H1 (cell line): ENCODE data around the gene CAPN13. TPM values are rescaled to one million over a fixed set of nuclear protein-coding genes. Genes with fewer than 3 reads are reported as not detected.

ENCODE experiments used
- CTCF ChIA-PET: fragments of 300-600 bp; sonication (Branson Sonifier 250); formaldehyde crosslinking; loops from one replicate; lab custom pipeline; 2021; ENCODE audit not compliant: partially characterized antibody; lab: Charles Lee
- POLR2A ChIA-PET: fragments of 300-600 bp; sonication (Branson Sonifier 250); formaldehyde crosslinking; loops from one replicate; lab custom pipeline; 2021; ENCODE audit warnings: inconsistent platforms; ENCODE audit not compliant: partially characterized antibody; lab: Charles Lee
- DNase-seq, 2 experiments: peaks; one replicate each; pipeline versions ENCODE4 v3.0.0 to v3.0.0-alpha.2; 2010 to 2022; ENCODE audit warnings: low spot score in 2 of 2, low read depth in 1 of 2, mixed read lengths in 1 of 2
- FAIRE-seq: peaks from 2 replicates; lab custom pipeline; 2011; peaks lifted over from hg19 to GRCh38; lab: Jason Lieb, UNC
- H2AFZ ChIP-seq: 2 replicates; pipeline ENCODE4 v1.8.1; 2012; ENCODE audit warnings: low read length, inconsistent platforms
- H2AK5ac ChIP-seq: 2 replicates; pipeline ENCODE4 v1.6.1; 2013; ENCODE audit warnings: low read depth, low read length
- H2BK120ac ChIP-seq: replicated peaks from 2 replicates; pipeline ENCODE3; 2013; ENCODE audit warnings: low read depth, low read length, inconsistent platforms
- H2BK12ac ChIP-seq: 2 replicates; pipeline ENCODE4 v1.6.1; 2013; ENCODE audit warnings: low read depth, low read length
- H2BK15ac ChIP-seq: 2 replicates; pipeline ENCODE4 v1.6.1; 2013; ENCODE audit warnings: low read length
- H2BK20ac ChIP-seq: 2 replicates; pipeline ENCODE4 v1.6.1; 2013; ENCODE audit warnings: low read length
- H2BK5ac ChIP-seq: 2 replicates; pipeline ENCODE4 v1.6.1; 2013; ENCODE audit warnings: low read depth, low read length
- H3K14ac ChIP-seq: 2 replicates; pipeline ENCODE4 v1.6.1; 2013; ENCODE audit warnings: inconsistent platforms; ENCODE audit not compliant: insufficient read length
- H3K18ac ChIP-seq: 2 replicates; pipeline ENCODE4 v1.6.1; 2013; ENCODE audit warnings: low read length; ENCODE audit errors: extremely low read depth
- H3K23ac ChIP-seq: 2 replicates; pipeline ENCODE4 v1.6.1; 2013; ENCODE audit warnings: inconsistent platforms; ENCODE audit not compliant: insufficient read length
- H3K23me2 ChIP-seq: 2 replicates; pipeline ENCODE4 v1.6.1; 2013; ENCODE audit warnings: low read depth, low read length
- H3K27ac ChIP-seq: 2 replicates; pipeline ENCODE4 v1.6.1; 2011; ENCODE audit warnings: low read depth, low read length, inconsistent platforms
- H3K27me3 ChIP-seq, 4 experiments: replicated peaks in 1 of 4; 1 replicate in 1 of 4; 2 replicates in 3 of 4; pipeline versions ENCODE4 v1.6.1 to v1.8.1; 2011 to 2013; ENCODE audit warnings: low read length in 3 of 4, mild to moderate bottlenecking in 3 of 4, inconsistent platforms in 2 of 4, mixed read lengths in 2 of 4, moderate library complexity in 1 of 4; ENCODE audit not compliant: control insufficient read depth in 3 of 4, insufficient read depth in 3 of 4; ENCODE audit errors: extremely low read depth in 1 of 4
- H3K36me3 ChIP-seq, 4 experiments: 2 replicates each; pipeline versions ENCODE4 v1.6.1 to v1.8.1; 2011 to 2013; ENCODE audit warnings: mild to moderate bottlenecking in 4 of 4, low read length in 3 of 4, moderate library complexity in 2 of 4, control low read depth in 1 of 4, inconsistent platforms in 1 of 4; ENCODE audit not compliant: insufficient read depth in 4 of 4, control insufficient read depth in 2 of 4
- H3K4ac ChIP-seq: replicated peaks from 2 replicates; pipeline ENCODE3; 2013; ENCODE audit warnings: low read length, low read depth, mixed read lengths, inconsistent platforms; ENCODE audit not compliant: insufficient read length
- H3K4me1 ChIP-seq, 4 experiments: replicated peaks in 1 of 4; 1 replicate in 1 of 4; 2 replicates in 3 of 4; pipeline versions ENCODE4 v1.6.1 to v1.8.1; 2011 to 2013; ENCODE audit warnings: low read length in 3 of 4, inconsistent platforms in 2 of 4, mixed read lengths in 1 of 4; ENCODE audit not compliant: insufficient read depth in 4 of 4, control insufficient read depth in 3 of 4
- H3K4me2 ChIP-seq, 2 experiments: 2 replicates each; pipeline versions ENCODE4 v1.6.1 to v1.8.1; 2011 to 2013; ENCODE audit warnings: low read depth in 2 of 2, low read length in 2 of 2, control low read depth in 1 of 2, inconsistent platforms in 1 of 2, mild to moderate bottlenecking in 1 of 2; ENCODE audit not compliant: insufficient read depth in 1 of 2
- H3K4me3 ChIP-seq, 4 experiments: fragments of 200-600, 300-600 bp in 1 of 4; sonication (generic), shearing (Covaris generic), sonication (Bioruptor Twin) in 1 of 4; 2 replicates each; pipeline versions ENCODE4 v1.5.1 to v1.8.1; 2011 to 2016; ENCODE audit warnings: low read length in 4 of 4, low read depth in 3 of 4, control low read depth in 2 of 4, inconsistent platforms in 2 of 4, mild to moderate bottlenecking in 2 of 4, mixed read lengths in 1 of 4, moderate library complexity in 1 of 4; ENCODE audit not compliant: insufficient read depth in 2 of 4; ENCODE audit errors: extremely low read depth in 1 of 4
- H3K56ac ChIP-seq: replicated peaks from 2 replicates; pipeline ENCODE3; 2013; ENCODE audit warnings: low read depth, mild to moderate bottlenecking, mixed read lengths, low read length, inconsistent platforms; ENCODE audit not compliant: insufficient read length
- H3K79me1 ChIP-seq: 2 replicates; pipeline ENCODE4 v1.6.1; 2013; ENCODE audit warnings: low read depth, low read length, control low read depth
- H3K79me2 ChIP-seq, 2 experiments: 2 replicates each; pipeline versions ENCODE4 v1.6.1 to v1.8.1; 2012 to 2013; ENCODE audit warnings: low read length in 2 of 2, mild to moderate bottlenecking in 2 of 2, inconsistent platforms in 1 of 2; ENCODE audit not compliant: insufficient read depth in 2 of 2, control insufficient read depth in 1 of 2
- H3K9ac ChIP-seq, 4 experiments: replicated peaks in 1 of 4; 1 replicate in 1 of 4; 2 replicates in 3 of 4; pipeline versions ENCODE4 v1.6.1 to v1.8.1; 2011 to 2013; ENCODE audit warnings: low read depth in 3 of 4, low read length in 3 of 4, control low read depth in 2 of 4, mild to moderate bottlenecking in 2 of 4, moderate library complexity in 2 of 4, inconsistent platforms in 1 of 4; ENCODE audit errors: extremely low read depth in 1 of 4
- H3K9me3 ChIP-seq, 2 experiments: 2 replicates each; pipeline versions ENCODE4 v1.6.1 to v1.8.1; 2012 to 2013; ENCODE audit warnings: mild to moderate bottlenecking in 2 of 2, moderate library complexity in 2 of 2, control low read depth in 1 of 2, inconsistent platforms in 1 of 2, low read depth in 1 of 2, low read length in 1 of 2, mixed read lengths in 1 of 2; ENCODE audit not compliant: insufficient read depth in 2 of 2
- H4K20me1 ChIP-seq, 2 experiments: replicated peaks in 1 of 2; 2 replicates each; pipeline versions ENCODE3 to v1.8.1; 2011 to 2013; ENCODE audit warnings: inconsistent platforms in 2 of 2, low read length in 2 of 2, mild to moderate bottlenecking in 1 of 2; ENCODE audit not compliant: insufficient read depth in 2 of 2, control insufficient read depth in 1 of 2
- H4K5ac ChIP-seq: 2 replicates; pipeline ENCODE4 v1.6.1; 2013; ENCODE audit warnings: low read length, low read depth, mixed read lengths, inconsistent platforms; ENCODE audit not compliant: insufficient read length
- H4K8ac ChIP-seq: 2 replicates; pipeline ENCODE4 v1.8.0; 2013; ENCODE audit warnings: mild to moderate bottlenecking, moderate library complexity, low read length, inconsistent platforms; ENCODE audit not compliant: insufficient read depth; ENCODE audit errors: extremely low read depth
- H4K91ac ChIP-seq: replicated peaks from 2 replicates; pipeline ENCODE3; 2013; ENCODE audit warnings: low read length, mixed read lengths, inconsistent platforms; ENCODE audit not compliant: insufficient read length
- BCL11A ChIP-seq, 2 experiments: IDR thresholded peaks; one replicate each; pipeline ENCODE4 v1.6.1; 2011; ENCODE audit warnings: low read depth in 2 of 2, low read length in 2 of 2, mild to moderate bottlenecking in 2 of 2
- whole genome bisulfite sequencing, 2 experiments: shearing (Covaris generic) in 1 of 2; methylation state at CpG; one replicate each; pipeline versions ENCODE4 v1.1.6 to v1.1.7; 2013 to 2015; ENCODE audit warnings: low lambda C conversion rate in 2 of 2, mixed read lengths in 2 of 2, inconsistent platforms in 1 of 2, low coverage in 1 of 2, missing lambda C conversion rate in 1 of 2; ENCODE audit not compliant: insufficient replicate concordance in 2 of 2, insufficient coverage in 1 of 2, insufficient read length in 1 of 2; ENCODE audit errors: extremely low coverage in 1 of 2, missing lambda C conversion rate in 1 of 2; 5-methylcytosine and 5-hydroxymethylcytosine counted together
- polyA plus RNA-seq, 7 experiments: library from polyadenylated mRNA; depleted of rRNA in 3 of 7; stranded (reverse) in 5 of 7; unstranded in 2 of 7; fragments of >200 nt in 5 of 7; fragments of 200-250 nt in 2 of 7; gene quantifications; 1 replicate in 5 of 7; 2 replicates in 1 of 7; 4 replicates in 1 of 7; pipeline versions ENCODE4 v1.2.1 to v1.2.3, GENCODE V29; 2011 to 2013; ENCODE audit warnings: missing spikeins in 2 of 7, mixed read lengths in 2 of 7
- total RNA-seq: library from RNA; stranded (reverse); fragmentation: NEBNext Ultra II Directional; extraction: Animal tissue kit (Norgen Biotek cat#: 25700); gene quantifications from 2 replicates; pipeline ENCODE4 v1.2.1, GENCODE V29; 2021

Gene CAPN13
- total and polyA plus RNA-seq, 2 of the 8 experiments (the other 6 are each of a cell fraction or from before 2014, with no cell fraction given), result 2.4 TPM

DNA sequence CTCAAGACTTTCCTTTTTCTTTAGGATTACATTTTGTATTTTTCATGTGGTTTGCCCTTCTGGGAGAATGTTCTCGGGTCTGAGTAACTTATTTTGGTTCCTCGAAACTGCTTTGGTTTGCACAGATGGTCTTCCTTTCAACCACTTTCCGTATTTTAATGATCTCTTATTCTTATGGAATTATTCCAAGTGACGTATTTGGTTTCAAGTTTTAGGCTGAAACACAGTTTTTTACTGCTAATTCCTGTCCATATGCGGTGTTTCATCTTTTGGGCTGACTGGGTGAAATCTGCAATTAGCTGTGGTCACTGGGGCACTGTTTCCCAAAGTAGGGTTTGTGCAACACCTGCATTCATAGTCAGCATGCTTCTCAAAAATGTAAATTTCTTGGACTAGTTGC lies 122.7 kb downstream of the CAPN13 start:
- Histone ChIP-seq H3K79me1 (no peaks in the 10 kb centered on the region; the same call in 1 of the 2 replicates), H3K18ac (no peak overlapping the region), H4K5ac (no peak overlapping the region), H3K27ac (no peak overlapping the region), H3K4me3 (no peak overlapping the region), H4K91ac (no peak overlapping the region), H2BK5ac (no peak overlapping the region), H2BK120ac (no peak overlapping the region), H4K8ac (no peak overlapping the region), H3K27me3 (no peaks in the 10 kb centered on the region), H3K23ac (no peak overlapping the region), H3K79me2 (no peaks in the 10 kb centered on the region), H2BK12ac (no peak overlapping the region), H3K56ac (no peak overlapping the region), H3K14ac (no peak overlapping the region), H2AK5ac (no peak overlapping the region), H3K9ac (no peak overlapping the region), H3K9me3 (no peaks in the 10 kb centered on the region), H3K4me1 (no peaks in the 10 kb centered on the region), H3K4ac (no peak overlapping the region), H2AFZ (no peak overlapping the region), H4K20me1 (no peaks in the 10 kb centered on the region), H3K36me3 (no peaks in the 10 kb centered on the region), H3K4me2 (no peak overlapping the region), H3K23me2 (no peaks in the 10 kb centered on the region), H2BK20ac (no peak overlapping the region), H2BK15ac (no peak overlapping the region)
- POLR2A ChIA-PET, result no interaction called here
- 86% methylated on average over 5 of the region's 5 CpGs; no CpG with 5 or more reads in 1 of the 2 experiments for WGBS, 2 experiments
- FAIRE-seq (no peak), DNase-seq (no peak)
- TF ChIP-seq BCL11A (IDR thresholded peaks at IDR 0.05; ENCODE audit: low read depth in 2 of 2, low read length in 2 of 2), result no peak
- CTCF ChIA-PET, result interaction anchor here (1.9 kb wide), 1 partner anchor 18 kb away, joined by 4 read pairs; no protein-coding TSS in a partner anchor
